Inferior parietal cortex (tissue), 1 donor: Measurements from ENCODE around the gene CEND1.
"Not testable (repeated sequence)": the region's sequence is repeated elsewhere in the genome, so short reads cannot be mapped to it uniquely, and the experiment has no call there.

Source experiments
- DNase-seq: peaks from one replicate; pipeline ENCODE4 v3.0.0-alpha.2; 2016; ENCODE audit errors: extremely low spot score

The CEND1 gene

GRCh38 chr11:763549-764321 lies 26.2 kb downstream of the CEND1 start:
- DNase-seq, result no peak

- DNase-seq, result no peak
These were observed 26.8 kb downstream of the CEND1 start for GRCh38 chr11:763073-763463.

GRCh38 chr11:762421-763072 lies 27.3 kb downstream of the CEND1 start:
- no peak for DNase-seq

- DNase-seq, result no peak
These were observed 28.3 kb downstream of the CEND1 start for GRCh38 chr11:761526-762108.

GRCh38 chr11:760236-760635 lies 29.7 kb downstream of the CEND1 start:
- DNase-seq, result no peak

GRCh38 chr11:749731-750130 lies 40.2 kb downstream of the CEND1 start:
- no peak for DNase-seq

- DNase-seq, result no peak
These were observed 41.9 kb downstream of the CEND1 start for GRCh38 chr11:748007-748359.

GRCh38 chr11:747158-748006 lies 42.5 kb downstream of the CEND1 start, which contains the start of gene TALDO1:
TALDO1 (plus strand) TSS chr11:747464; CDS start chr11:747482, 18 bp downstream.
- DNase-seq, result peak; percentile 84

GRCh38 chr11:746289-747157 lies 43.4 kb downstream of the CEND1 start:
- DNase-seq, result peak; percentile 69

- no peak for DNase-seq
These were observed 44.5 kb downstream of the CEND1 start for GRCh38 chr11:745428-745827.

- no peak for DNase-seq
These were observed 47.2 kb downstream of the CEND1 start for GRCh38 chr11:742571-743201.

GRCh38 chr11:742156-742546 lies 47.7 kb downstream of the CEND1 start:
- DNase-seq, result no peak

GRCh38 chr11:737899-738298 lies 52.0 kb downstream of the CEND1 start:
- not testable (repeated sequence) for DNase-seq

- peak; percentile 8 for DNase-seq
These were observed 52.5 kb downstream of the CEND1 start for GRCh38 chr11:737366-737765.
